ENCODE results near the gene ATG7.

Gene ATG7

DNA sequence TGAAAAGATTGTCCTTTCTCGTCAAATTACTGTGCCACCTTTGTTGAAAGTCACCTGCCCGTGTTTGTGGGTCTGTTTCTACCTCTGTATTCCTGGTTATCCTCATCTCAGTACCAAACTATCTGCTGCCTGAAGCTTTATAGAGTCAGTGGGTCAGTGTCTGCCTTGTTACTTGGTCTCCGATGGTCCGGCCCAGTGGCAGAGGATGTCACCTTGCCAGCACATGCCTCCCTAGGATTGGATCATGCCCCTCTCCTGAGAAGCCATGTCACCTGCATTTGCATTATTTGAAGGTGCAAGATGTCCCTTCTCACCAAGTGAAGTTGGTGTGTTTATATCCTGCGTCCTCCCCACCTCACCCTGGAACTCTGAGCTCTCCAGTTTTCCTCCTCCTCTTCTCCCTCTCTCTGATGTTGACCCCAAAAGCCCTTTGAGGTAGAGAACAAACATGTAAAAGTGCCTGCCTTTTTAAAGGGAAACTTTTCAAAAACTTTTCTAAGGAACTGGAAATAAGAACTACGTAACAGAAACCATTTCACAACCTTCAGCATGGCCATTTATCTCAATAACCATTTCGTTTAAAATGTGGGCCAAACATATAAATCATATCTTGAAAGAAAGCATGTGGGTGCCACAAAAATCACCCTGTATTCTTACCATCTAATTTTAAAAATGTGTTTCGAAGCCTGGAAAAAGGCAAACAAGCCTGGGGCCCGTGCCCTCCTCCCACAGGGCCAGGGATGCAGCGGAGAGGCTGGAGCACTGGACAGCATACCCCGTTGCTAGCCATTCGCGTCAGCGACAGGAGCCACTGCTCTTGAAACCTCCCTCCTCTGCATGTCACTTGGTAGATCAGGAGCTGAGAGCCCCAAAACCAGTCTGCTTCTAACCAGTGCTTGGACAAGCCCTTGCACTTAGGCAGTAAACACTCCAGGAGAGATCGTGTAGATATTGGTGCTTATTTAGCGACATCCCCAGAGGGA lies 269.4 kb downstream of the ATG7 start:
- no peak for DNase-seq

DNA sequence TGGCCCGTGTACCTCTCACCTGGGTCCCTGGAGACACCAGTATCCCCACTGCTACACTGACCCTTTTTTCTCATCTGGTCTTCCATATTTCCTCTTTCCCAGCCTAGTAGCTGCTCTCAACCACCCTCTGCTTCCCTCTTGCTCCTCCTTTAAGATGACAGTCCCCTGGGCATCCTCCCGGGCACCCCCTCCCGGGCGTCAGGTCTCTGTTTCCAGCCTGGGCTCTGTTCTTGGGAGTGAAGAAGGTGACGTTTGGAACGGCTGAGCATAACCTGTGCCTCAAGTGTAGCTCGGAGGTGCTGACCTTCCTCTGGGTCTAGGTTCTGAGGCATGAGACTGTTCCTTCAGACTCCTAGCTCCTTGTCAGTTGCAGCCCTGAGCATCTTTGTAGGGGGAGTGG lies 270.4 kb downstream of the ATG7 start:
- no peak for DNase-seq

DNA sequence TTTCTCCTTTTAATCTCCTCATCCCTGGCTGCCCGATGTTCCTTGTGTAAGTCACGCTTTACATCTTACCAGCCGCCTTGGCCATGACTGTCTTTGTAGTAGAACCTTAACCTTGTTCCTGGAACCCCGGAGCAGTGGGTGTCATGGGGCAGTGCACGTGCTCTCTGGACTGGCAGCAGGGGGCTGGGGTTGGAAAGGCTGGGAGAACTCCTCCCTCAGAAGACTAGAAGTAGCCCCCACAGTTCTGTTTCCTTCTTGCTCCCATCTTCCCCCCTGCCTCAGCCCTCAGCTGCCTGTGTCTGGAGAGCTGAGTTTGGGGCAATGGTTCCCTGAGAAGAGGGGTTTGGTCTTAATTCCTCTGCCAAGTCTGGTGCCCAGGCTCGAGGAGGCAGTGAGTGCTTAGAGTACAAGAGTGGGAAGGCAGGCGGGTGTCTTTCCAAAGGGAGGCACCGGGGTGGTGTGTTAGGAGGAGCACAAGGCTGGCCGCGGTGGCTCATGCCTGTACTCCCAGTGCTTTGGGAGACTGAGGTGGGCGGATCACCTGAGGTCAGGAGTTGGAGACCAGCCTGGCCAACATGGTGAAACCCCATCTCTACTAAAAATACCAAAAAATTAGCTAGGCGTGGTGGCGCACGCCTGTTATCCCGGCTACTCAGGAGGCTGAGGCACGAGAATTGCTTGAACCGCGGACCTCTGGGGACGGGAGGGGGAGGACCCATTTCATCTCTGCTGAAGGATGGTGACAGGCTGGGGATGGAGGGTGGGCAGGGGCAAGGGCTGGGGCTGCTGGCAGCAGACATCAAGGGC lies 271.1 kb downstream of the ATG7 start:
- DNase-seq = no peak

DNA sequence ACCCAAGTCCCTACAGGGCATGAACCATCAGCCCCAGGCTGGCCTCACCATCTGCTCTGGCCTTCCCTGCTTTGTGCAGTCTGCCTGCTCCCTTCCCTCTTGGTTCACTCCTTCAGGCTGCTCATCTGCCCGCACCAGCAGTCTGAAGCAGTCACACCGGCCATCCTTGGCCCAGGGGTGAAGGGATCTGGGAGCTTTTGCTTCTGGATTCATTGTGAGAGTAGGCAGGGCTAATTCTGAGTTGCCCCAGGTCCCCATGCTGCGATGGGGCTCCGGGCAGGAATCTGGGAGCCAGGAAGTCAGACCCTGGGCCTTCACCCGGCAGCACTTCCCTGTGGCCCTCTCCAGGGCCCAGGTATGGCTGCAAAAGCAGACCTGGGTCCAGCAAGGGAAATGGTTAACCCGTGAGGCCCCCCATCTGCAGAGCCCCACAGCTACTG lies 271.8 kb downstream of the ATG7 start:
- no peak for DNase-seq

DNA sequence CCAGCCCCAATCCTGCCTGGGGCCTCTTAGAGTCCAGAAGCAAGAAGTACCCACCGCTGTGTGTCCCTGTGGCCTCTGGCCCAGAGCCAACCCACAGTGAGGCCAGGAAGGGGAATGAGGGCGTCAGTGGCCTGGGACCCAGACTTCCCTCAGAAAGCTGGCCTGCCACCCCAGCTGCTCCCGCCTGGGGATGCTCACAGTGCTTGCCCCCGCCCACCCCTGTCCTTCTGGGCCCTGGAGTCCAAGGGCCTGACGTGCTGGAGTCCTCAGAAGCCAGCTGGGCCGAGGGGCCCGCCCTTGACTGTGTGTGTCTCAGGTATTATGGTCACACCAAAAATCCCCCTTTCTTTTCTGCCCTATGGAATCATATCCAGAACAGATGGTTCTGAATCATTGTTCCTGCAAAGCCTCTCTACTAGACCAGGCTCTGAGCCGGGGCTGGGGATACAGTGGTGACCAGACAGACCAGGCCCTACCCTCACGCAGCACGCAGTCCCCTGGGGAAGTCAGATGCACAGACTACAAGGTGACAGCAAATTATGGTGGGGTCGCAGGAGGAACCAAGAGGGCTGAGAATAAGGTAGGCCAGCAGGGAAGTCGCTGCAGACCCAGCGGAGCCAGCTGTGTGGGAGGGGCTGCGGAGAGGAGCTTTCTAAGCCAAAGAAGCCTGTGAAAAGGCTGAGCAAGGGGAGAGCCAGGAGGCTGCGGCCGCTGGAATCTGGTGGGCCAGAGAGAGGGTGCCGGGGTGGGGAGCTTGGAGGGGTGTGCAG lies 272.4 kb downstream of the ATG7 start:
- no peak for DNase-seq

DNA sequence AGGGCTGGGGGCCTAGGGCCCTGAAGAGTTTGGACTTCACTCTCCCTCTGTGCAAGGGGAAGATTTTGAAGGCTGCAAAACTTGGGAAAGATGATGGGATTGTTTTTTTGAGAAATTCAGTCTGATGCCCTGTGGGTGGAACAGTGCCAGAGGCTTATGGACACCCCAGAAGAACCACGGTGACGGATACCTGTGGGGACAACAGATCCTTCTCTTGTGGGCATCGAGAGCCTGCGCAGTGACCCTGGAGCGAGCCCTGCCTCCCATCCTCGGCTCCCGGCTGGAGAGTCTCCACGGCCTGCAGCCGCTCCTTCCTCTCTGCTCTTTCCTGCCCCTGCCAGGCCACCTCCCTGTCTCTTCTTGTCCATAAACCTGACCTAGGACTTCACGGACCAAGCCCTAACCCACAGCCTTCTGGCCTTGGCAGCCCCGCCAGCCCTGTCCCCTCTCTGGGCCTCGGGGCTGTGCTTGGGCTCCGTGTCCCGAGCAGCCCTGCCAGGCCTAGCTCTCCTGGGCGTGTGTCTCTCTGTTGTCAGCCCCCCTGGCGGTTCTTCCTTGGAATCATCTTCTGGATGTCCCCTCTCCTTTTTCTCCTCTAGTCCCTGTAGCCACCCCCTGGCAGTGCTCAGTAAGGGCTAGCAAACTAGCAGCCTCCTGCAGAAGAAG lies 273.1 kb downstream of the ATG7 start:
- no peak for DNase-seq

DNA sequence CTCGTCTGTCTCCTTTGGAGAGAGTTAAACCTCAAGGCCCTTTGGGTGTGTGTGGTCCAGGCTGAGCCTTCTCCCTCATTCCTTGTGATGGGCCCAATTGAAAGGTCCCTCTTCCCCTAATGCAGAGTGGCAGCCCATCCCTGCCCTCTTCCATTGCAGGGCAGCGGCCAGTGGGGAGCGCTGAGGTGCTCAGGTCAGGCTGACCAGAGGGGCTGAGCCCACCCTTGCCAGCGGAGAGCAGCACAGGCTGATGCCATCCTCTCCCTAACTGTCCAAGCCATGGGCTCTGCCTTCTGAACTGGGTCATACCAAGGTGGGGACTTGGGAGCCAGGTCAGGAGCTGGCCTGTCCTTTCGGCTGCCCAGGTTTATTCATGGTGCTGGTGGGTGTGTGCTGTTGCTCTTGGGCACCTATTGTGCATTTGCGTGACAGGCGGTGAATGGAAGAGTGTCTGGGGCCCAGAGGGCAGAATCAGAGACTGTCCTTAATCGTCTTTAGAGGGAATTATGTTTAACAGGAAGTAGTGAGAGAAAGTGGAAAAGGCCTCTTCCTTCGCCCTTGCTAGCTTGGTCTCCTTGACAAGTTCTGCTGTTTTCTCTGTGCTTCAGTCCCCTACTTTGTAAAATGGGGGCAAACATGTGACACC lies 274.6 kb downstream of the ATG7 start:
- no peak for DNase-seq

DNA sequence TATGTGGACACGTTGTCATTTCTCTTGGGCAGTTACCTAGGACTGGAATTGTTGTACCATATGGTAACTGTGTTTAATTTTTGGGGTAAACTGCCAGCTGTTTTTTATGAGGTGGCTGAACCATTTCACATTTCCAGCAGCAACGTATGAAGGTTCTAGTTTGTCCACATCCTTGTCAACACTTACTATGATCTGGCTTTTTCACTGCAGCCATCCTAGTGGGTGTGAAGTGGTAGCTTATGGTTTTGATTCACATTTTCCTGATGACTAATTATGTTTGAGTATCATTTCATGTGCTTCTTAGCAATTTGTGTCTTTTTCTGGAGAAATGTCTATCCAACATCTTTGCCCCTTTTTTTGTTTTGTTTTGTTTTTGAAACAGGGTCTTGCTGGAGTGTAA lies 275.3 kb downstream of the ATG7 start:
- no peak for DNase-seq

DNA sequence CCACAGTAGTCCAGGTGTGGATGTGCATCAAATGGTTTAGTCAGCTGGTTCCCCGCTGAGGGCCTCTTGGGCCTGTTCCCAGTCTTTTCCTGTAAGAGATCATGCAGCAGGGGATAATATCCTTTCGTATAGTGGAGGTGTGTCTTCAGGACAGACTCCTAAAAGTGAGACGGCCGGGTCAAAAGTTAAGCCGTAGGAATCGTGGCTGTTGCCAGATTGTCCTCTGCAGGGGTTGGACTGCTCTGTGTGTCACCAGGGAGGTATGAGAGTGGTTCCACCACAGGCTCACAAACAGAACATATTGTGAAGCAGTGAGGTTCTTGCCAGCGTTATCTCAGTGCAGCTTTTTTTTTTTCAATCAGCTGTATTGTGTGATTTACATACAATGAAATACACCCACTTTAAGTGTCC lies 276.5 kb downstream of the ATG7 start:
- no peak for DNase-seq

DNA sequence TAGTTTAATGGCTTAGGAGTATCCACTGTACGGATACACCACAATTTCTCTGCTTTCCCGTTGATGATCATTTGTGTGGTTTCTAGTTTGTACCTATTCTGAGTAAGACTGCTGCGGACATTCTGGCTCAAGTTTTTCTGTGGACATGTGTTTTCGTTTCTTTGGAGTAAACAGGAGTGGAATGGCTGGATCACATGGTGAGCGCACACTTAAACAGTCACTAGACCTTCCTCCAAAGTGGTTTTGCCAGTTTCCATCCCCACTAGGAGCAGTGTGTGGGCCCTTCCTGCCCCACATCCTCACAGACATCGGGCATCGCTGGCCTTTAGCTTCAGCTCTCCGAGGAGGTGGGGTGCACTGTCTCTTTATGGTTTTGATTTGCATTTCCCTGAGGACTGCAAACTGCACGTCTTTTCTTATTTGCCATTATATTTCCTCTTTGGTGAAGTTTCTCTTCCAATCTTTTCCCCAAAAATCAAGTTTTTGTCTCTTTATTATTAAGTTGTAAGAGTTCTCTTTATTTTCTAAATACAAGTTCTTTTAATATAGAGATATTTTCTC lies 277.5 kb downstream of the ATG7 start:
- DNase-seq = no peak

DNA sequence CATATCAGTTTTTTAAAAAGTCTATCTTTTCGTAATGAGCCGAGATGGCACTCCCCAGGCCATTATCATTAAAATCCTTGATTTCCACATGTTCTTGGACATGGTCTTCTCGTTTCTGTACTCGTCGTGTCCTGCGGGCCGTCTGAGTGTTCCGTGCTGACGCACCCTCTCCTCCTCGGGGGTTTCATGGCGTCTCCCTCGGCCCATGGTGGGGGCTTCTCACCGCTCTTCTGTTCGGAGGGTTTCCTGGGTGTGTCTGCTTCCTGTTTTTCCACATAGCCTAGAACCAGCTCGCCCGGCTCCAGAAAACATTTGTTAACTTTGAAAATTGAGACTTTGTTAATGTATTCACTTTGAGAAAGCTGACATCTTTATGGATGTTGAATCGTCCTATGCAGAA lies 278.8 kb downstream of the ATG7 start:
- no peak for DNase-seq

DNA sequence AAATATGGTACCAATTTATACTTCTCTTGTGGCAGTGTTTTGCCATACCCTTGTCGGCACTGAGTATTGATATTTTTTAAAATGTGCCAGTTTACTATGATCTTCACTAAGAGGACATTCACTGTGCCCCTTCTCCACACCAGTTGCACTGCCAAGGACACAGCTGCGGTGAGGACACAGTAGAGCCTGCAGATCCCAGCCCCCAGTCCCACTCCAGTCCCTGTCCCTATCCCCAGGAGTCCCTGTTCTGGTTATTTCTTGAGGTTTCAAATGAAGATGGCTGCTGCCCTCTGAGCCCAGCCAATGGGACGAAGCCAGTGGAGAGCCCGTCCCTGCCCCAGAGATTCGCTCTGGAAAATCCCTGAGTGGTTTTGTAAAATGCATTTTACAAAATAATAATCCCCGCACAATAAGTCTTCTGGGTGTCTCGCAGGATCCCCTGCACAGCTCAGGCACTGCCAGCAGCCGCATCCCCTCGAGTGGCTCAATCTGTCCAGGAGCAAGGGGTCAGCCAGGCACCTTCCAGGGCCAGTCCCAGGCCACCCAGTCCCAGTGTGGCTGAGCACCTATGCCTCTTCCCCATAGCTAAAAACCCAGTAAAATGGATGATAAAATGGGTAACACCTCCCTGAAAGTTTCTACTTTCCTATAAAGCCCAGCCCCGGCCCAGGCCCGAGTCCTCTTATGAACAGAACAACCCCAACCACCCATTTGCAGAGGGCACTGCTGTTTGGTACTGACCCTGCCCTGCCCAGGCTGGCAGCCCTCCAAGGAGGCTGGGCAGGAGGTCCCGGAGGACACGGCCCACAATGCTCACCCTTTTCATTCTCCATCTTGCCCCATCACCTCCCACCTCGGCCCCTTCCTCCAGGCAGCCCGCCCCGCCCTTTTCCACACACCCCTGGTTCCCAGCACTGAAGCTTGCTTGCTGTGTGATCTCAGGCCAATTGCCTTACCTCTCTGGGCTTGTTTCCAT lies 280.4 kb downstream of the ATG7 start:
- DNase-seq = no peak

DNA sequence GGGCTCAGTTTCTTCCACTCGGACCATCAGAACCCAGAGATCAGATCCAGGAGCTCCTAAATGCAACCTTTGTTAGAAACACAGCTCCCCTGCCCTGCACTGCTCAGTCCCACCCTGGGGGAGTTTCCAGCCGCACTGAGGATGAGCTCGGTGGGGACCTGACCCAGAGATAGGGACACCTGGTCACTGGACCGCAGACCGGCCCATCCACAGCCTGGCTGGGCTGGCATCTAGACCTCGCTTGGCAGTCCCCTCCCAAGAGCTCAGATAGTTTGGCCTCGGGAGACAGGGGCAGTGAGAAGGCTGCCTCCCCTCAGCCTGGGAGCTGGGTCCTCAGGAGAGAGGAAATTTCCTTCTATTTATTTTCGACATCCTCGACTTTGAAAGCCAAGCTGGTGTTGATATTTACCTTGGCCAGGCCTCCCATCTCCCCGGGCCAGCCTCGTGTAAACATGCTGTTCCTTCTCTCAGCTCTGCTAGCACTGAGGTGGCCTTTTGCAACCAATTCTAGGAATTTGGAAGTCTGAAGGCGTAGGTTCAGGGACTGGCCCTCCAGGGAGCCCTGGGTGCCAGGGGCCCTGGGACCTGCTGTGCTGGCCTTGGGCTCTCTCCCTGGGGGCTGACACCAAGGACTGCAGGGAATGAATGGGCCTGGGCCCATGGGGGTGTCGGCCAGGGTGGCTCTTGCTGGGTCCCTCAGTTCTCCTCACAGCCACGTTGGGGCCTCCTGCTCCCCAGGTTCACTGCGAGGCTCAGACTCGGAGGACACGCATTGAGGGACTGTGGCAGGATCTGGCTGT lies 281.4 kb downstream of the ATG7 start:
- no peak for DNase-seq

DNA sequence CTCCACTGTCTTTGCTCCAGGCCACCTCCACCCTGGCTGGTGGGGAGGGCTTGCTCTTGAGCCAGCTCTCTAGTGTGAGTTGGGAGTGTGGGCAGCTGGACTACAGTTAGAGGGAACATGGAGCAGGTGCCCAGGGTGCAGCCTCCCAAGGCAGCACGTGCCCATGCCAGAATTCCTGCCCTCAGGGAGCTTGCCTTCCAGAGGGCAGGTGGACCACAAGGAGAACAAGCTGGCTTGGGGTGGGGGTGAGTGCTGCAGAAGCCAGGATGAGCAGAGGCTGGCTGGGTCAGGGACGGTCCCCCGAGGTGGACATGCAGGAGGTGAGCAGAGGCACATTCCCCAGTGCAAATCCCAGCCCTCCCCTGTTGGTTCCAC lies 282.0 kb downstream of the ATG7 start:
- DNase-seq = no peak

DNA sequence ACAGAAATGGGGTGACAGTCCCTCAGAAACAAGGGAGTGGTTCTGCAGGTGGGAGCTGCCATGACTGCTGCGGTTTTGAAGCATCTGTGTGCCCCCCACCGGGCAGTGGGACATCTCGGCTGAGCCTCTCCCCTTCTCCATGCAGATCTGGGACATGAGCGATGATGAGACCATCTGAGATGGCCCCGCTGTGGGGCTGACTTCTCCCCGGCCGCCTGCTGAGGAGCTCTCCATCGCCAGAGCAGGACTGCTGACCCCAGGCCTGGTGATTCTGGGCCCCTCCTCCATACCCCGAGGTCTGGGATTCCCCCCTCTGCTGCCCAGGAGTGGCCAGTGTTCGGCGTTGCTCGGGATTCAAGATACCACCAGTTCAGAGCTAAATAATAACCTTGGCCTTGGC lies 282.5 kb downstream of the ATG7 start:
- no peak for DNase-seq

DNA sequence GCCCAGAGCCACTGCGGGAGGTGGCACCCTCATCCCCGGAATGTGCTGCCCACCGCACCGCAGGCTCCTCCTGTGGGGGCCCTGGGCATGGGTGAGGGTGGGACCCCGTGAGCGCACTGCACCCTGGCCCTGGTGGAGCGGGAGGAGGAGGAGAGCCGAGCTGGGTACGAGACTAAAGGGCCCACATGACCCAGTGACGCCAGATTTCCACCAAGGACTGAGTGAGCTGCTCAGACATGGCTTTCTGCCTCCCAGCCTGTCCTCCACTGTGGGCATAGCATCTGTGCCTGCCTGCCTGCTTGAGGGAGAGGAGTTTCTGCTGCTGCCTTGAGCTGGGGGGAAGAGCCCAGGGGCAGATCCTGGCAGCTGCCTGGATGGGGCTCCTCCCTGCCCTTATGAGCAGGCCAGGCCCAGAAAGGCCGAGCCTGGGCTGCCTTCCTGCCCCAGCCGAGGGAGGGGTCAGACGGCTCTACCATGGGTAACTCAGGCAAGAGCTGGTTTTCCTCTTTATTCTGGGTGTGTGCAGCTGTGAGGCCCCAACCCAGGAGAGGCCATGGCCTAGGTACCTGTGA lies 283.1 kb downstream of the ATG7 start:
- DNase-seq = no peak

DNA sequence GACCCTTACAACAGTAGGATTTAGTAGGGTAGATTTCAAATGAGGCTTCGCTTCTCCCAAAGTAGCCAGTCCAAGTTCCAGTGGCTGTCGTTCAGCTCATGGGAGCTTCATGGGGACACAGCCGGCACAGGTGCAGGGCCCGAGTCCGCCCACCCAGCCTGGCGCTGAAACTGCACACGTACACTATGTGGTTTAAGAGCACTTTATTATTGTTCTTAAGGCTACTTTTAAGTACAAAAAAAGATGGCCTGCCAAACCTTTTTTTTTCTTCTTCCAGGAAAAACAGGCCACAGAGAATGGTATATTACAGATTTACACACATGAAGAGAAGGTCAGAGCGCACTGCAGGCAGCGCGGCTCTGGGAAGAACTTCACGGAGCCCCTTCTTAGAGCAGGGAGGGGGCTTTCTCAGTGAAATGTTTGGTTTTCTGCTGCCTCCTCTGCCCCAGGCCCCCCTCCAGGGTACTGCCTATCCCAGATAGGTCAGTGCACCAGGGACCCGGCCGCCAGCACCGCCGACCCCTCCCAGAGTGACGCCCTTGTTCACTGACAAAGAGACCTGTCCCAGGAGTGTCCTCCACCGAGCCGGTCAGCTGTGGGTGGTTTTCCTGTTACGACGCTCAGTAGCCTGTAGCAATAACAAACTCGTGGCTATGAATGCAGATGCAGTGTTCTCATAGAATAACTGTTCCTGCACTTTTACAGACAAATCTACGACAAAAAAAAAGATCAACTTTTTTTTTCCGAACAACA lies 283.9 kb downstream of the ATG7 start:
- no peak for DNase-seq

DNA sequence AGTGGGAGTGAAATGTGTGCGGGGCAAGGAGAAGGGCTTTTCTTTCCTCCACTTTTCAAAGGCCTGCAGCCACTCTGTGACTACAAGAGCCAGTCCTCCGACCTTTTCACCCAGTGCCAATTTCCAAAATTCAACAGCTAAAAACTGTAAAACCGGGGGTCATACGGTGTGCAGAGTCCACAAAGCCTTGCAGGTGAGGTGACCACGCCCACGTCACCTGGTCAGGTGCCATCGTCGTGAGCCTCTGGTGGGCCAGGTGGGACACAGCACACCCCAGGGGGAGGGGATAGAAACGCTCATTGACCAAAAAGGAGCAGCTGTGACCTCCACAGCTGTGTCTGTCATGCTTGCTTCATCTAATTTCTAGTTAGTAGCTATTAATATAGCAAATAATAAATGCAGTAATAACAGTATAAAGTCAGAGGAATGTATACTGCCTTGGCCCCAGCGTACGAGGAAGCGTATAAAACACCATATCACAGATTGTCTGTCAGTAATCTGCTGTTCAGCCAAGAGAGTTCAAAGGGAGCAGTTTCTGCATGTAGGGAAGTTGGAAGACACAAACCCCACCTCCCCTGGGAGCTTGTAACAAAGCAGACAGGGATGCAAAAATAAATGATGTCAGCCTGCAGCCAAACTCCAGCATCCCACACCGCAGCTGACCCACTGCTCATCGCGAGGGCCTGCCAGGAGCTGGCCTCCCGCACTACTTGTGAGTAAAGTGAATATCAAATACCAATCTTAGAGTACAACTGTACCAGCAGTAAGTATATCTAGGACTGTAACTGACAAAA lies 284.9 kb downstream of the ATG7 start:
- no peak for DNase-seq

Measured in activated CD4-positive, alpha-beta T cell treated with anti-CD3 and anti-CD28 coated beads, Interleukin-2, amount 50 U/mL, for 4 hours (primary cell).